ENCODE measurements around the gene ASTL.

Gene ASTL

DNA sequence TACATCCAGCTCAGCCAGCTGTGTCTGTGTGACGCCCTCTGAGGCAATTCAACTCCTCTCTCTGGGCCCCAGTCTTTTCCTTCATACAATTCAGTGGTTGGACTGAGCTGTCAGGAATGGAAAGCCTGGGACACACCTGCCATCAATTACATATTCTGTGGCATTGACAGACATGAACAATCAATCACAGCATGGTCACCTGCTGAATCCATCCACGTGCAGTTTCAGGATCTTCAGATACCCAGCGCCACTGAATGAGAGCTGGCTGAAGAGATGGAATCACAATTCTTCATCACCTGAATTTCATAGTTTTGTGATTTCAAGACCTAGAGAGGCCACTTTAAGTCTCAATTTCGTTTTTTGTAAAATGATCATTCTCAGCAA is 27.1 kb downstream of the ASTL start:
- no peak for DNase-seq

- no peak for DNase-seq
Observed at GRCh38 chr2:96110621-96111256, 27.6 kb downstream of the ASTL start.

- no peak for DNase-seq
Observed at GRCh38 chr2:96109931-96110511, 28.3 kb downstream of the ASTL start.

DNA sequence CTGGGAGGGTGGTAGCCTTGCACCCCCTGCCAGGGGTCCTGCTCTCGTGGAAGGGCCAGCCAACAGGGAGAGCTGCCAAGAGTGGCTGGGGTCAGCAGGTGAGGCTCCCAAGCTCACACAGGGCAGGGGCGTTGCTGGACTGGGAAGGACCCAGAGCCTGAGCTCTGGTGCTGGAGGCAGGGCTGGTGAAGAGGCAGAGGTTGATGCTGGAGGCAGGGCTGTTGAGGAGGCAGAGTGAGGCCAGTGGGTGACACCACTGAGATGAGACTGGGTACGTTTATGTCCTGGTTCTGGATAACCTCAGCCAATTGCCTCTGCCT is 29.0 kb downstream of the ASTL start:
- no peak for DNase-seq

- DNase-seq, result no peak
Observed at GRCh38 chr2:96108541-96109360, 29.6 kb downstream of the ASTL start.

GRCh38 chr2:96108151-96108540 is 30.2 kb downstream of the ASTL start:
- DNase-seq, result no peak

GRCh38 chr2:96107708-96108065 is 30.6 kb downstream of the ASTL start:
- DNase-seq, result no peak

- DNase-seq, result no peak
Observed at GRCh38 chr2:96106991-96107707, 31.2 kb downstream of the ASTL start.

GRCh38 chr2:96105994-96106715 is 32.1 kb downstream of the ASTL start:
- no peak for DNase-seq

- DNase-seq, result no peak
Observed at GRCh38 chr2:96105152-96105915, 33.0 kb downstream of the ASTL start.

- no peak for DNase-seq
Observed at GRCh38 chr2:96104487-96104861, 33.8 kb downstream of the ASTL start.

DNA sequence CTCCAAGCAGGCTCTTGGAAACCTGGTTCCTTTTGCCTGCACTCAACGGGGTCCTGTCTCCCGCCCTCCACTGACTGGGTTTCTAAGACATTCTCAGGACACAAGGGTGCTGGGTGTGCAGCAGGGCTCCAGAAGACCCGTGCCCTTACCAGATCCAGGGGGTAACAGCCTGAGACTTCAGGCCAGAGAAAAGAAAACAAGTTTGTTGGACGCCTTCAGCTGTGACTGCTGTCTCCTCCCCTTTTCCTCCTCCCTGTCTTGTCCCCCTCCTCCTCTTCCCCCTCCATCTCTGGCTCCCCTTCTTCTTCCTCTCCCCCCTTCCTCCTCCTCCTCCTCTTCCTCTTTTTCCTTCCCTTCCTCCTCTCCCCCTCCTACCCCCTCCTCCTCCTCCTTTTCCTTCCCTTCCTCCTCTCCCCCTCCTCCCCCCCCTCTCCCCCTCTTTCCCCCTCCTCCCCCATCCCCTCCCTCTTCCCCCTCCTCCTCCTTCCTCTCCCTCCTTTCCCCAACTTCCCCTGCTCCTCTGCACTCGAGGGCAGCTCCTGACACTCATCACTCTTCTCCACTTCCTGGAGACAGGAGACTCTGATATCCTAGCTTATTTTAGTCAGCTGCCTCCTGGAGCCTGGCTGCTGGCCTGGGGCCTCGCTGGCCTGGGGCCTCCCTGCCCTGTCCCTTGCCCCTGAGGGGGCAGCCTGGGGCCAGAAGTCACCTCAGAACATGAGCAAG is 34.4 kb downstream of the ASTL start:
- DNase-seq, result no peak

DNA sequence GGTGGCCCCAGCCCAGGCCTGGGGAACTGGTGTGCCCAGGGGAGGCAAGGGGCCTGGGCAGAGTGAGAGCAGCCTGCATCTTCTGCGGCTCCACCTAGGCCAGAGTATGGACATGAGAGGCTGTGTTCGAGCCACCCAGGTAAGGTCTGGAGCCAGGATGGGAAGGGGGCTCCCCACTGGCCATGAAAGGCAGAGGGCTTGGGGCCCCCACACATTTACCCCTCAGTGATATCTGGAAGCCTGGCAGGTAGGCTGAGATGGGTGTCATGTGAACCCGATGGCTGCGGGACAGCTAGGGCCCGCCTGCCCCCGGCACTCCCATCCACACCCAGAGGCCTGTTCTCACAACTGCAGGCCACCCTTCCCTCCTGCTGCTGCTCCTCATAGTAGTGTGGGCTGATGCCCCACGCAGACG is 35.1 kb downstream of the ASTL start:
- DNase-seq, result no peak

DNA sequence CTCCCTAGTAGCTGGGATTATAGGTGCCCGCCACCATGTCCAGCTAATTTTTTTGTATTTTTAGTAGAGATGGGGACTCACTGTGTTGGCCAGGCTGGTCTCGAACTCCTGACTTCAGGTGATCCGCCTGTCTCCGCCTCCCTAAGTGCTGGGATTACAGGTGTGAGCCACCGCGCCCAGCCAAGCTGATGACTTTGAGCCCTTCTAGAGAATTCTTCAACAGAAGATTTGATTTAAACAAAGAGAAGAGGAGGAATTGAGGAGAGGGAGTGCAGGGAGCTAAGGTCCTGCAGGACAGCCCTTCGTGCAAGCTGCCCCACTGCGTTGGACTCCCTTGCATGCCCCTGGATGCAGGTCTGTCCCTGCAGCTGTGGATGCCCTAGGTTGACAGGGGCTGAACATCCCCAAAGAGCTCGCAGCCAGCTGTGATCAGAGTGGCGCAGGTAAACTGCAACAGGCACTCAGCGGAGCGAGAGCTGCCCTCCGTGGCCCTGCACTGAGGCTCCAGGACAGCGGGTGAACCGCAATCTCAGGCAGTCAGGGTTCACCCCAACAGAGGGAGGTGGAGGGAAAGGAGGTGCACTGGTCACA is 35.6 kb downstream of the ASTL start:
- DNase-seq, result no peak

DNA sequence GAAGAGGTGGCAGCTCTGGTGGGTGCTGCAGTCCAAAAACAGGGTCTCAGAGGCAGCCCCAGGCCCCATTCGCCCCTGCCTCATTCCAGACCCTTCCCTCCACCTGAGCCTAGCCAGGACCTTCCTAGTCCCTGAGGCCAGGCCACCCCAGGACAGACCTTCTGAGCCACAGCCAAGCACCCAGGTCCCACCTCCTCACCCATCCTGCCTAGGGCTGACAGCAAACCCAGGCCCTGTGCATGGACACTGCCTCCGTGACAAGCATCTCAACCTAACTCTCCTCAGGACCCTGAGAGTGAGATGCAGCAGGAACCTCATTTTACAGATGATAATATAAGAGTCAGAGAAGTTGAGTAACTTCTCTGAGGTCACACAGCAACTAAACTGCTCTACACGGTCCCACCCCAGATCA is 37.4 kb downstream of the ASTL start:
- no peak for DNase-seq

GRCh38 chr2:96099861-96100798 is 38.2 kb downstream of the ASTL start:
- no peak for DNase-seq

DNA sequence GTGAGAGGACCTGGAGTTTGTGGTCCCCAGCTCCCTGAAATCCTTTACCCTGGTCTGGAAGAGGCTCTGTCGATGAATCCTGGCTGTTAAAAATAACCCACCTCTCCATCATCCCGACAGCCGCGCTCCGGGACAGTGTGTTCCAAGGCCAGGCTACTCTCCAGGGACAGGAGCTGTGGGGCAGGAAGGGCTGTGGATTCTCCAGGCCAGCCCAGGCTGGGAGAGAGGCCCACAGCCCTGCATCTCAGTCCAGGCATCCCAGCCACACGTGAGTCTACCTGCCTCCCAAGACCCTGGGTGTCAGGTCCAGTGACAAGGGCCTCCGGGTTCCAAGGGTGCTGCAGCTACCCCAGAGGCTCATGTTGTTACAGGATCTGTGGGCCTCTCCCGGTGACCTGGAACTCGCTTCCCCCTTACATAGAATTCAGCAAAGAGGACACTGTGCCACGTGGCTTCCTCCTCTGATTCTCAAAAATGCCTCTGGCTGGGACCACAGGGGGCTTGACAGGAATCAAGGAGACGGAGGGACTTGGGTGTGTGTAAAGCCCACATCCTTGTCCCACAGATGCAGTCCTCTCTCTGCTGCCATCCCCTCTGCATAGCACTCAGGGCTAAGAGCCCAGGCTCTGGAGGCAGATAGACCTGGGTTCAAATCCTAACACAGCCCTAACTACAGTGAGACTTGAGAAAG is 39.3 kb downstream of the ASTL start:
- no peak for DNase-seq

GRCh38 chr2:96097951-96098823 is 40.1 kb downstream of the ASTL start:
- DNase-seq, result no peak

Data from effector CD8-positive, alpha-beta T cell (primary cell).